Testis (tissue), 2 donors: ENCODE data around the gene ZNF655.

Experiments used
- CTCF ChIP-seq, 3 experiments: fragments of 450-650 bp in 2 of 3; fragments of 200-600 bp in 1 of 3; sonication (generic) in 1 of 3; IDR thresholded peaks; one replicate each; pipeline ENCODE4 v1.5.1; 2016 to 2019; ENCODE audit warnings: antibody characterized with exemption in 3 of 3, mild to moderate bottlenecking in 2 of 3, moderate library complexity in 1 of 3
- POLR2A ChIP-seq: fragments of 450-650 bp; IDR thresholded peaks from one replicate; pipeline ENCODE4 v1.6.1; 2017; ENCODE audit warnings: antibody characterized with exemption, mild to moderate bottlenecking, moderate library complexity

GRCh38 chr7:99539213-99539811, 19.1 kb upstream of the ZNF655 start:
- TF ChIP-seq CTCF (IDR thresholded peaks at IDR 0.05), result no peak
- no peak for TF ChIP-seq POLR2A
